SH-SY5Y (cell line): ENCODE data around the gene KCNAB1.

Source experiments
- GATA2 ChIP-seq: IDR thresholded peaks from 2 replicates; pipeline ENCODE4 v1.6.1; 2011; ENCODE audit warnings: mild to moderate bottlenecking, low read depth, low read length
- GATA3 ChIP-seq: IDR thresholded peaks from 2 replicates; pipeline ENCODE4 v1.6.1; 2011; ENCODE audit warnings: low read depth, mild to moderate bottlenecking, low read length, moderate library complexity

The KCNAB1 gene

DNA sequence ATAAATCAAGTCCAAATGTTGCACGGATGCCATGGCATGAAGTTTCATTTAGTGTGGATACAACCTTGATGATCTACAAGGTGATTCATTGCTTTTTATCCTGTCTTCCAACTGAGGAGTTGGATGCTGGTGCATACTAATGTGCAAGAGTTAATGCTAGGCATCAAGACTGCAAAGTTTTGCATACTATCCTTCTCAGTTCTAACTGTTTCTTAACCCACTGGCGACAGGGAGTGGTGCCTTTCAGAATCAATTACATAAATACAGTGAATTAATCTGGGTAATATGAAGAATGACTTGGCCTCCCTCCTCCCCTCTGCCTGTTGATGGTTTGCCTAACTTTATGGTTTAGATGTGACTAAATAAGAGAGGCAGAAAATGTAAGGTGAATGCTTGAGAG, 43.5 kb downstream of the KCNAB1 start:
- no peak for TF ChIP-seq GATA2
- no peak for TF ChIP-seq GATA3

DNA sequence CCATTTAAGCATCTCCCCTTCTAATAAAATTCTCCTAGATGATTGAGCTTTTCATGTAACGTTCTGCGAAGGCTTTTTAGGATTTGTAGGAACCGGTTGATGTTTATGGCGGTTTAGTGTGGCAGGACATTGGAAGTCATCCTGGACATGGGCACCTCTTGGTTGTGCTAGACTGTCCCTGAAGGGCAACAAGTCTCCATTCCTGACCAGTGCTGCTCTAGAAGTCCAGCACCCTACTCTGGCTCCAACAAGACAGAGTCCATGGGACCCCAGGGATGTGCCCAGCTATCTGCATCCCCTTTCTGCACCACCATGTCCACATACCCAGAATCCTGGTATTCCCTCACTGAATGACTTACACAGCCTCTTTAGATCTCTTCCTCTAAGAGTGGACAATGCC, 46.4 kb downstream of the KCNAB1 start:
- TF ChIP-seq GATA3 (no peak), GATA2 (no peak)

DNA sequence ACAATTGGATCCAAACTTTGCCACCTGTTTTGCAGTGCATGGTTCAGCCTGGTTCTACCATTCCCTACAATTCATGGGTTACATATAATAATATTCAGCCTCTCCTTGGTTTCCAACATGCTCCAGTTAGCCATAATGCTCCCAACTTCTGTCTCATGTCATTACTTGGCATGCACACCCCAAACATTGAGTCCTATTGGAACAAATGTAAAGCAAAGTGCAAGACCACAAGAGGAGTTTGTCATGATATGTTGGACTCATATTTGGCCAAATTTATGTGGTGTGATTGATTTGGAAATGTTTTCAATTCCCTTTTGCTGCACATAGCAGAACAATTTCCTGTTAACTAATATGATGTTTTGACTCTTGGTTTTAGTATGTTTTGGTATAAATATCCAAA, 50.2 kb downstream of the KCNAB1 start:
- TF ChIP-seq GATA3 (no peak), GATA2 (no peak)

DNA sequence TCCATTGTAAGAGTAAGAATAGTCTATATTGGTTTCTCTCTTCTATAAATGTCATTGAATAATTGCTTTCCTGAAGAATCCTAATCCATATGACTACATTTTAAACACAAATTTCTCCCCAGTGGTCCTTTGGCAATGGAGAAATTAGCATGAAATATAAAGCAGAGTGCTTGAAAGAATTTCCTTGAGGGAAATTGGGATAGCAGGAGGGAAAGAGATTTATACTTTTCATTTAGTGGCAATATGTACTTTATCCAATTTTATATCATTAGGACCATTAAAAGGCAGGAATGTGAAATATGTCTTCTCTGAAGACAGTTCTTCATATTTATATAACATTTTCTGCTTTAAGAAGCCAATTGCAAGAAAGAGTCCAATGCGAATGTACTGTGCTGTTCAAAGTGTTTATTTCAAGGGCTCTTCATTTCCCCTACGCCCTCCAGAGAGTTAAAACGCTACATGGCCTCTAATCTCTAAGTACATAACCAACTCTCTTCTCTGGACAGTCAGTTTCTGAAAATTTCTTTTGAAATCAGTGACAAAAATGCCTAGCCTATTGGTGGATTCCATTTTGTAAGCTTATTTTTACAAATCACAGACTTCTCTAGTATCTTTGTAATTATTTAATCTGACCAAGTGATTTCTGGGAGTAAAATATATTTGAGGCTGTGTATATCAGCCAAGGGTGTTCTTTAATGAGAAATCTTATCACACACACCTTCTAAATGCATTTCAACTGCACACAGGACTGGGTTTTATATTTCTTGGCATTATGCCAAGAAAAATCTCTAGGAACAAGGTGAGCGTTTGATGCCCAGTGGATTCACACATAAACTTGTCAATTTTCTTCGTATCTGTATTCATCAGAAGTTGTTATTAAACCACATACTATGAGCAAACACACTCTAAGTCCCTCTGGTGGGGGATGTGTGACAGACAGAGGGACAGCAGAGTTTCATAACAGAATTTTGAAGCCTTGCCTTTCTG, 51.2 kb downstream of the KCNAB1 start:
- TF ChIP-seq GATA2 = no peak
- no peak for TF ChIP-seq GATA3

DNA sequence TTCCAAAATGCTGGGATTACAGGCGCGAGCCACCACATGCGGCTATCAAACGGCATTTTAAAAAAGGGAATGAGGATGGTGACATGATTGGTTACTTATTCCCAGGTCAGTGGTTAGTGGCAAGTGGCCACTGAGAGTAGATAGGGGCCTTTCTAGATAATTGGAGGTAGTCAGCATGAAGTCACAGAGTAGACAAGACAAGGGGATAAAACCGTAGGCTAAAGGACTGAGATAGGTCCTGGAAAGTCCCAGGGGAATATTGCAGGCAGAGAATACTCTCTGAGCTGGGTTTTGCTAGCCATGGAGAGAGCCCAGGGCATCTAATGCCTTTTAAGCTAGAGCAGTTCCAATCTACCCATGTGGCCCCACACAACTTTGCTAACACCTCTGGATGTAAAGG, 52.2 kb downstream of the KCNAB1 start:
- TF ChIP-seq GATA3 = no peak
- TF ChIP-seq GATA2 = no peak

DNA sequence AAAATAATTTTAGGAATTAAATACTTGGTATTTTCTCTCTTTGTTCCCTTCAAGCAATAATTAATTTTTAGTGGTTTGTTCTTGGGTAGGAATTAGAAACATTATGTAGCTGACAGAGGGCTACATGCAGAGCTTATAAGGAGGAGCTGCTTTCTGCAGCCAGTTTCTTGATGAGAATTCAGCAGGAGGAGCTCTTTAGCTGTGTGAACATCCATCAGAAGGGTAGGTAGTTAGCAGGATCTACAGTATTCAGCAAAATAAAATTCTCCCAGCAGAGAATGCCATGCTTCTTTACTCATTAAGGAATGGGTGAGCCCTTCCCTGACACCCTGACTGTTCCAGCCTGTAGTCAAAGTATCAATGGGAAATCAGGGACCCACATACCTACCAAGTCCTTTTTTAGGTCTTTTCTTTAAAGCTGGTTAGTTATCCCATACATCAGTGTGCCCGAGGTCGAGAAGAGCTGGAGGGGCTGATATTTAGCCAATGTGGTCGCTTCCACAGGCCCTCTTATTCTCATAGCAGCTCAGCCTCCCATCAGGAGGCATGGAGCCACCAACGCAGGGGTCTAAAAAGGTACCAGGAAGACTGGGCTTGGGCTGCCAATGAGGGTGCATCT, 54.0 kb downstream of the KCNAB1 start:
- TF ChIP-seq GATA2 (no peak), GATA3 (no peak)

DNA sequence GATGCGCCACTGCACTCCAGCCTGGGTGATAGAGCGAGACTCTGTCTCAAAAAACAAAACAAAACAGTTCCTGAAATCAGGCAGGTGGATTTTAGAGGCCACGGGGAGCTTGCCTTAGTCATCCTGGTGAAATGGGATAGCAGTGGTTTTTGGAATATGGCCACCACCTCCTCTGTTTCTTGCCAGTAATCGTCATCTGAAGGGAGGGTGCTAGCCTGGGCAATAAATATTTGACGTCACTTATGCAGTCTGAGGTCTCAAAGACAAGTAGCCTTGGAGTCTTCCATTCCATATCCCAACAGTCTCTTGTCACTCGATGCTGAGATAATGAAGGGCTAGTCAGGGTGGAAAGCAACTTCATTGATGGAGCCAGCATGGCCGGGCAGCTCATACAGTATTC, 55.2 kb downstream of the KCNAB1 start:
- TF ChIP-seq GATA3 = no peak
- TF ChIP-seq GATA2 = no peak

DNA sequence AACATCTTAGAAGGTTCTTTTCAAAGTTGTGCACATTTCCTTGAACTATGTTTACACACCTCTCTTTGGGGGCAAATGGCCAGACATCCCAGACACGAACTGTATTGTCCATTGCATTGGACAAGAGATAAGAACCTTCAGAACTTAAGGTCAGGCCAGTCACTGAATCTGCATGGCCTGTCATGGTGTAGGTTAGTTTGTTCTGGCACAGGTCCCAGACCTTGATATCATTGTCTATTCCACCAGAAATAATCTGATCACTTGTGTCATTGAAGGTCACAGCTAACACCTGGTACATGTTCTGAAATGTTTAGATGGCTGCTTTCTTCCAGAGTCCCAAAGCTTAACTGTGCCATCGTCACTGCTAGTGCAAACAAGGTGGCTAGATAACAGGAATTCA, 55.7 kb downstream of the KCNAB1 start:
- no peak; the same call in 1 of the 2 replicates for TF ChIP-seq GATA2
- TF ChIP-seq GATA3 = no peak

DNA sequence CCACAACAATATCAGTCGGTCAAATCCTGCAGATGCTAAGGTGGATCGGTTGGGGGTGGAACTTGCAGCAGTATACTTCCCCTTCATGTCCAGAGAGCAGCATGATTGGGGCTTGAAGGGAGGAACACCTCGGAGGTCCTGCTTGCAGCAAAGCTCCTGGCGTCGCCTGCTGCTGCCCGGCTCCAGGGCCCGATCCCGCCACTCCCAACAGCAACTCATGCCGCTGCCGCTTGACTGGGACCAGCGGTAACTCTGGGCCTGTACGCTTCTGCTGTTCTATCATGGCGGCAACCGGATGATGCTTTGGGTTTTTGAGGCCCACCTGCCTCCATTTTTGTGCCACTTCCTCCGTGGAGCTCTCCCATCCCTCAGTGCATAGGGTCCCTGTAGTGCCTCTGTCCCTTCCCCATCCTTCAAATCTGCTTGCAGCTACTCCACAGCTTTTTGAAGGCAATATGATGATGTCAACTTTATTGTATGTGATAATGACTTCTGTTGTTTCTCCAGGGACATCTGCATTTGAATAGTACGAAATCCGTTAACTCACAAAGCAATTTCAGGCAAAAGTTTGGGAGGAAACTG, 56.3 kb downstream of the KCNAB1 start:
- TF ChIP-seq GATA3 = no peak
- no peak for TF ChIP-seq GATA2

DNA sequence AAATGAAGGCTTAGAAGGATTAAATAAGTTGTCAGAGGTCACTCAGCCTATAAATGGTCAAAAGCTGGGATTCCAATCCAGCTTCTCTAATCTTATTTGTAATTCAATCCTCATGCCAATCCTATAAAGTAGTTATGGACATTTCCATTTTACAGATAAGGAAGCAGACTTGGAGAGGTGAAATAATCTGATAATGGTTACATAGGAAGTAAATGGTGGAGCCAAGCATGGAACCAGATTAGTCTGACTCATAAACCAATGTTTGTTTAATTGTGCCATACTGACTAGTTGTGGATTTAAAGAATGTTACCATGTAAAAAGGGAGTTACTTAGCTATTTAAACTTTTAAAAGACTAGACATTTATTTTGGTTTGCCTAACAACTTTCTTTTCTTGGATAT, 59.7 kb downstream of the KCNAB1 start:
- TF ChIP-seq GATA2 (no peak), GATA3 (no peak)

DNA sequence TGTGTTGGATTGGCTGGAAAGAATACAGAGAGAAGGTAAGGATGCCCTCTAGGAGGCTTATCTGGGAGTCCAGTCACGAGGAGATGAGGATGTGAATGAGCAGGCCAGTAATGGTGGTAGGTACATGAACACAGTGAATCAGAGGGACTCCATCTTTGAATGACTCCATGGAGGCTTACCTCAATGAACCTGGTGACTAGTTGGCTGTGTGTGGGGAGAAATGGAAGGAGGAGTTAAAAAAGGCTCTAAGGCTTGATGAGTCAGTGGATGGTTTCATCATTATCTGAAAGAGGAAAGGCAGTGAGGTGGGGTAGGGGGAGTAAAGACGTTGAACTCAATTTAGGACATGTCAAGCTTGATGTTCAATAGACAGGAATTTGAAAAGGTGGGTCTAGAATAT, 61.1 kb downstream of the KCNAB1 start:
- TF ChIP-seq GATA3 = no peak
- TF ChIP-seq GATA2 = no peak

DNA sequence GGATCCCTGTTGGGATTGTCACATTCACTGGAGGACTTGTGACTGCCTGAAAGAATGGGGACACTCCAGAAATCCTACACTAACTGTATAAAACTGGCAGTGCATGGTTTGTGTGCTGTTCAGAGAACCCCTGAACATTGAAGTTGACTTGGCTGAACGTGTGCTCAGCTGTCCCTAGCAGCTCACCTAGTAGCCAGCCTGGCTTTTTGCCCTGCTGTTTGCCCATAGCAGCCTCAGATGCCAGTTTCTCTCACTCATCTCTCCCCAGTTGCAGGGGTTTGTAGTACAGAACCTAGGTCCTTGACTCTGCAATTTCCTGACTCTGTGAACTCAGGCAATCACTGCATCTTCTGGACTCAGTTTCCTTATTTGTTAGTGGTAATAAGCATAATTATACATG, 63.0 kb downstream of the KCNAB1 start:
- TF ChIP-seq GATA2 (no peak), GATA3 (no peak)

DNA sequence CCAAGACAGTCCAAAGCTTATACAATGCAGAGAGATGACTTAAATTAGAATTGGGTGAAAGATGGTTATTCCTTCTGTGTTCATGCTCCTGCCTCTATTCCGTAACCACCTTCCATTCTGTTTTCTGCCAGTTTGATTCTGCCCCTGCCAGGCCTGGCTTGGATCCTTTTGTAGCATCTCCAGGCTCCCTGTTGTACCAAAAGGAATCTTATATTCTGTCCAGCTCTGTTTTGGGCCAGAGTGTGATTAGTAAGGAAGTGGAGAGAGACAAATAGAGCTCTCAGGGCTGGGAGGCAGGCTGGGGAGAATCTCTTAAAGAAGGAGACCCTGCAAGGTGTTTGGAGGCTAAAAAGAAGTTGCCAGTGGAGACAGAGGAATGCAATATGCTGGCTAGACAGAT, 63.8 kb downstream of the KCNAB1 start:
- TF ChIP-seq GATA3 (no peak), GATA2 (no peak)

DNA sequence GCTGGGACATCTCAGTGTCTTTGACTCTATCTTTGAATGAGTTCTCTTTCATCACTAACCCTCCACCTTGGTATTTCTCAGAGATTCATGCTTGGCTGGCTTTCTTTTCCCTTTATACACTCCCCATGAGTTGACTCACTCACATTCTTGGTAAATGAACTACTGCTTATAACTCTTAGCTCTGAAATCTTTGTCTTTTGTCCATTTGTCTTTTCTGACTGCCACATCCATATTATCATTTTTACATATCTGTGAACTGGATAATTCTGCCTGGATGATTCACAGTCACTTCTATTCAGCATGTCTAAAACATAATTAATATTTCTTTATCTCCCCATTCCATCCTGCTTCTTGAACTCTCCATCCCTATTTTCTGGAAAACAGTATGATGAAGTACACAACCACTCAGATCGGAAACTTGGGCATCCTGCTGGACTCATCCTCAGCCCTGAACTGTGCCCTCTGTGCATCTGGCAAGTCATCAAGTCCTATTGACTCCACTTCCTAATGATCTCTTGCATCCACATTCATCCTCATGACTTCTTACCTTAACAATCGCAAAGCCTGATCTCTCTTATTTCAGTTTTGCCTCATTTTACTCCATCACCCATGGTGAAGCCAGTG, 66.9 kb downstream of the KCNAB1 start:
- TF ChIP-seq GATA2 = no peak
- TF ChIP-seq GATA3 = no peak

DNA sequence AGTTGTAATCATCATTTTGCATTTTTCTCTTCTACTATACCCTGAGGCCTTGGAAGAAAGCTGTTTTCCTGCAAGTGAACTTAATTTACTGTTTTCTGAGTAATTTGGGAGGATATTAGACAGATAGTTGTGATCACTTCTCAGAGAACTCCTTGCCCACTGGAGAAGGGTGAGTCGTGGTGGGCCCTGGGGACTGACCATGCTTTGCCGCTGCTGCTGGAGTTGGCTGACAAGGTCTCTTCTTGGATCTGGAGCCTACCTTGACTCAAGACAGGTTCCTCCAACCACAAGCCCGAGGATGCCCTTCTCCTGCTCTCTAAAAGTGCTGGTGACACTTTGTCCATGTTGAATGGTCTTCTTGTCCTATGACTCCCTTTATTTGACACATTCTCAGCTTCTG, 68.4 kb downstream of the KCNAB1 start:
- no peak for TF ChIP-seq GATA3
